Measurements from ENCODE around the gene FGFRL1. TPM values are rescaled to one million over a fixed set of nuclear protein-coding genes. Genes with fewer than 3 reads are reported as not detected.
"Not testable (repeated sequence)": the region's sequence is repeated elsewhere in the genome, so short reads cannot be mapped to it uniquely, and the experiment has no call there.

FGFRL1 gene
- total RNA-seq, 1 donor from 2014 or later: 15.5 TPM

DNA sequence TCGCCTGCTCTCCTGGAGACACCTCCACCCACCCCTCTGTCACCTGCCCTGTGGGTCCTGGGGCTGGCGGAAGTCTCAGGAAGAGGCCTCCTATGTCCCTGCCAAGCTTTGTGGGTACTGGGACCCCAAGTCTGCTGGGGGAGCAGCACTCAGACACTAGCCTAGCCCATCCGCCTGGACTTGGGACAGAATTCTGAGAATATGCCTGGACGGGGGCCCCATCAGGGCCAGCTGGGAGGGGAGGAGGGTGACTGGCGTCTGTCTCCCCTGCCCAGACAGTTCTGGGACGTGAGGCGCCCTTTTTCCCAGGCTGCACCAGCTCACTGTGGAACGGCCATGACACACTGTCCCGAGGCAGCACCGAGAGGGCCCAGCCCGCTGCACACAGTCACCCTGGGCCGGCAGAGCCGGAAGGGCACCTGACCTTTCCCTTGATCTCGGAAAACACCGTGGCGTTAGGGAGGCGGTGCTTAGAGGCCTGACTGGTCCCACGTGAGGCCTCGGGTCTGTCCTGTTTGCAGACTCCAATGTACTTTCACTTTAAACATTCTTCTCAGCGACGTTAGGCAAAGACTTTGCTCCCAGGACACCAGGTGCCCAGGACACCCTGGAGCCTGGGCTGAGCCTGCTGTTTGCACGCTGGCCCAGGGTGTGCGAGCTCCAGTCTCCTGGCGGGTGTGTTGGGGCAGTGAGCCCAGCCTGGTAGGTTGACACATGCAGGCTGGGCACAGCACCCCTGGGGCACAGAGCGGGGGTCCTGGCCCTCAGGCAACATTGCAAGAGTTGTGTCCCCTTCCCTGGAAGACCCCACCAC, 18.9 kb upstream of the FGFRL1 start:
- Mint-ChIP-seq H3K36me3 (ENCODE audit: low read depth) (no peaks in the 10 kb centered on the region), H3K27ac (no peak overlapping the region), H3K4me1 (ENCODE audit: low read depth) (no peaks in the 10 kb centered on the region), H3K27me3 (ENCODE audit: insufficient read depth) (peaks cover 14% of the 10 kb centered on the region), H3K4me3 (no peak overlapping the region), H3K9me3 (no peaks in the 10 kb centered on the region)
- no peak for DNase-seq (ENCODE audit: low spot score)
- intact Hi-C loops (cut with micrococcal nuclease): no loop called here

DNA sequence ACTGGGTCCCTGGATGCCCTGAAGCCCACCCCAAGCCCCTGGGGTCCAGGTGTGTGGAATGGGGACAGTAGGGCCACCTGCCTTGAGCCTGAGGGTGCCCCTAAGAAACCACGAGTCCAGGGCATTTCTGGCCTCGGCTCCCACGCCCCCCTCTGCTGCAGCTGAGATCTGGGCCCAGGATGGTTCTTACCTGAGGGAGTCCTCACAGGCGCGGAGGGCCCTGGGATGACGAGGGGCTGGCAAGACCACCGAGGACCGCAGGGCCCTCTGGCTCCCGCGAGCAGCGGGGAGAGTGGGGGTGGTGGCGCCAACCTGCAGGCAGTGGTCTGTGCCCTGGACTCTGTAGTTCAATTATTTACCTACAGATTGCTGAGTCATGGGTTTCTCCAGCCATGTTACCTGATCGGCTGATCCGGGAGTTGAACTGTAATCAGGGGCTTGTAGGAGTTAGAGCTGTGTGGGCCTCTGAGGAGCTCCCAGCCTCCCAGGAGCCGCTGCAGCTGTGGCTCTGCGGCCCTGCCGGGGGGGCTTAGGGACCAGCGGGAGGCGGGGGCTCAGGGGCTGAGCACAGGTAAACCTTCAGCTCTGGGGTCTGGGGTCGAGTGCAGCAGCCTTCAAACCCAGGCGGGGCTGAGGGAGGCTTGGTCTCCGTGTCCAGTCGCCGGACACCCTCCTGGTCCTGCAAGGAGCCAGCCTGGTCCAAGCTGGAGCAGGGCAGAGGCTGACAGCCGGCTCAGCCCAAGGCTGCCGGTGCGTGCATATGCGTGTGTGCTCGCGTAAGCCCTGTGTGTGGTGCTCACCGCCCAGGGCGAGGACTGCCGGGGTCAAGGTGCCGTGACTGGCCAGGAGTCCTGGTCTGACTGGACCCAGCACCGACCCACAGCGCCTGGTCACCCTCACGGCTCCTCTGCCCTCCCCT, 18.1 kb upstream of the FGFRL1 start, which contains the start of gene SLC26A1:
SLC26A1 (minus strand) TSS at position 294 of the 919 bp plus-strand sequence. CDS start 1,701 bp downstream, outside the sequence.
- H3K9me3 Mint-ChIP-seq: no peaks in the 10 kb centered on the region
- no peaks in the 10 kb centered on the region for H3K36me3 Mint-ChIP-seq (ENCODE audit: low read depth)
- no peak within 1 kb of the TSS for H3K27ac Mint-ChIP-seq
- H3K4me3 Mint-ChIP-seq: no peak within 1 kb of the TSS
- intact Hi-C loops (cut with micrococcal nuclease): no loop called here
- peaks cover 21% of the 10 kb centered on the region for H3K27me3 Mint-ChIP-seq (ENCODE audit: insufficient read depth)
- no peak for DNase-seq (ENCODE audit: low spot score)
- no peaks in the 10 kb centered on the region for H3K4me1 Mint-ChIP-seq (ENCODE audit: low read depth)

DNA sequence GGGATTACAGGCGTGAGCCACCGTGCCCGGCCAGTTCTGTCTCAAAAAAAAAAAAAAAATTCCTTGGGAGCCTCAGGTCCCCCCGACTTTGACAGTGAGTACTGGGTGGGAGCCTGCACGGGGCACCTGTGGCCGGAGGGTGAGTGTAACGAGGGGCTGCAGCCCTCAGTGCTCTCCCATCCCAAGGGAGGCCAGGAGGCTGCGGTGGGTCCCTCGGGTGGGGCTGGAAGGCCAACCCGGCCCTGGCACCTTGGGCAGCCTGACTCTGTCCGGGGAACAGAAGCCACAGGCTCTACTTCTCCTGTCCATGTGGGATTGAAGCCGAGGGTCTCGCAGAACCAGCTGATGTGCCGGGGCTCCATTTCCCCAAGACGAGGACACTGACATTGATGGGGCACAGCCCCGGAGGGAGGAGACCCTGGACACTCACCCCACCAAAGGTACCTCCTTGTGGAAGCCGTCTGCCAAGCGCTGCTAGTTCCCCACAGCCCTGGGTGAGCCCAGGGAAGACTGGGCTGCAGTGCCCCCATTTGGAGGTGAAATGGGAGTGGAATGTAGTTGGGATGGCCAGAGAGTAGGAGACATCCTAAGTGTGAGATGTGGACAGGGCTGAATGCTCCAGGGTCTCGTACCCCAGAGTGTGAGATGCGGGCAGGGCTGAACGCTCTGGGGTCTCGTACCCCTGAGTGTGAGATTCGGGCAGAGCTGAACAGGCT, 16.0 kb upstream of the FGFRL1 start:
- H3K4me1 Mint-ChIP-seq (ENCODE audit: low read depth): no peaks in the 10 kb centered on the region
- no peaks in the 10 kb centered on the region for H3K9me3 Mint-ChIP-seq
- DNase-seq (ENCODE audit: low spot score): no peak
- no peak overlapping the region for H3K27ac Mint-ChIP-seq
- intact Hi-C loops (cut with micrococcal nuclease): no loop called here
- no peaks in the 10 kb centered on the region for H3K36me3 Mint-ChIP-seq (ENCODE audit: low read depth)
- H3K4me3 Mint-ChIP-seq: no peak overlapping the region
- peaks cover 32% of the 10 kb centered on the region for H3K27me3 Mint-ChIP-seq (ENCODE audit: insufficient read depth)

DNA sequence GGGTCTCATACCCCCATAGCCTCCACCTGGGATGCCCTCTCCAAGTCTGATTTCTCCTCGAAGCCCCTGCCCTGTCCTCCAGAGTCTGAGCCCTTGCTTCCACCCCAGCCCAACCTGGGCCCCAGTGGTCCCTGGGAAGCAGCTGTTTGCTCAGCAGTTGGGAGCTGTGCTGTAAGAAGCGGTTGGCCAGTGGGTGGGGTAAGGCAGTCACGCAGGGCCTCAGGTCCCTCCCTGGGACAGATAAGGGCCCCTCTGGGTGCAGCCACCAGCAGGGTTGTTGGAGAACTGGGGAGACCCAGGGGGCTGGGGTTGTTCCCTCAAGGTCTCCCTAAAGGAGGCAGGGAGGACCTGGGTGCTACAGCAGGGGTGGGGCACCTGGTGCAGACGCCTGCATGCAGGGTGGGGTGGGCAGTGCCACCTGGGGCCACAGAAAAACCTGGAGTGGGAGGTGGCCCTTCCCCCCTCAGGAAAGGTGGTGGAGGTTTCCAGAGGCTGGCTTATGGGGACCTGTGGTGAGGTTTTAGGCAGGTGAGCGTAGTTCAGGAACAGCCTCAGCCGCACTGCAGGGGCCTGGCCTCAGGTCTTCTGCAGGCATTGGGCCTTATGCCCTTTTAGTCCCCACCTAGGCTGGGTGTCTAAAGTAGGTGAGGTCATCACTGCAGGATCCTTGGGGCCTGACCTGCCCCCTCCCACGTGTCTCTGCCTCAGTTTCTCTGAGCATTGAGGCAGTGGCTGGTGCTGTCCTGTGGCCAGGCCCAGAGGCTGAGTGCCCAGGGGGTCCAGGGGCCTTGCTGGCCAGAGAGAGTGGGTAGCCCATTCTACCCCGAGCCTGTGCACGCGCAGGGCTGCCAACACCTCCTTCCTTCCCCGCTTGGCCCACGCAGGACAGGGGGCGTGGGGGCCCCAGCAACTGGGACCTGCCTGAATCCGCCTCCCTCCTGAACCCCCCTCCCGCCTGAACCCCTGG, 15.1 kb upstream of the FGFRL1 start:
- DNase-seq (ENCODE audit: low spot score): no peak
- intact Hi-C loops (cut with micrococcal nuclease): no loop called here
- H3K4me3 Mint-ChIP-seq: no peak overlapping the region
- no peaks in the 10 kb centered on the region for H3K9me3 Mint-ChIP-seq
- H3K27ac Mint-ChIP-seq: no peak overlapping the region
- peaks cover 34% of the 10 kb centered on the region for H3K27me3 Mint-ChIP-seq (ENCODE audit: insufficient read depth)
- H3K4me1 Mint-ChIP-seq (ENCODE audit: low read depth): no peaks in the 10 kb centered on the region
- H3K36me3 Mint-ChIP-seq (ENCODE audit: low read depth): no peaks in the 10 kb centered on the region

DNA sequence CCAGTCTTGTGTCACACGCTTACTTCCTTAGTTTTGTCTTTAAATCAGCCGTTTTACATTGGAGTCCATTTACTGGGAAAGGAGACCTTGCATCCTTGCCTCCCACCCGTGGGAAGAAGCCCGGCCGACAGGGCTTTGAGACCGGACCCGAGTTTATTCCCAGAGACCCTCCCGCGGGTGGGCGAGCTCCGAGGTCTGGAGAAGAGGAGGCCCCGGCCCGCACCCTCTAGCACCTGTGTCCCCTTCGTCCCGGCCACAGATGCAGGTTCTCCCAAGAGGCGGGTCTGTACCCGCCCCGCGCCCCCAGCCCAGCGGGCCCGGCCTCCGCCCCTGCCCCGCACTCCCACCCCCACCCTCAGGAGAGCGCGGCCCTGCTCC, 14.4 kb upstream of the FGFRL1 start:
- Mint-ChIP-seq H3K36me3 (ENCODE audit: low read depth) (no peaks in the 10 kb centered on the region), H3K4me3 (no peak overlapping the region), H3K9me3 (no peaks in the 10 kb centered on the region), H3K4me1 (ENCODE audit: low read depth) (no peaks in the 10 kb centered on the region), H3K27me3 (ENCODE audit: insufficient read depth) (peaks cover 34% of the 10 kb centered on the region), H3K27ac (no peak overlapping the region)
- no peak for DNase-seq (ENCODE audit: low spot score)
- intact Hi-C loops (cut with micrococcal nuclease): no loop called here

DNA sequence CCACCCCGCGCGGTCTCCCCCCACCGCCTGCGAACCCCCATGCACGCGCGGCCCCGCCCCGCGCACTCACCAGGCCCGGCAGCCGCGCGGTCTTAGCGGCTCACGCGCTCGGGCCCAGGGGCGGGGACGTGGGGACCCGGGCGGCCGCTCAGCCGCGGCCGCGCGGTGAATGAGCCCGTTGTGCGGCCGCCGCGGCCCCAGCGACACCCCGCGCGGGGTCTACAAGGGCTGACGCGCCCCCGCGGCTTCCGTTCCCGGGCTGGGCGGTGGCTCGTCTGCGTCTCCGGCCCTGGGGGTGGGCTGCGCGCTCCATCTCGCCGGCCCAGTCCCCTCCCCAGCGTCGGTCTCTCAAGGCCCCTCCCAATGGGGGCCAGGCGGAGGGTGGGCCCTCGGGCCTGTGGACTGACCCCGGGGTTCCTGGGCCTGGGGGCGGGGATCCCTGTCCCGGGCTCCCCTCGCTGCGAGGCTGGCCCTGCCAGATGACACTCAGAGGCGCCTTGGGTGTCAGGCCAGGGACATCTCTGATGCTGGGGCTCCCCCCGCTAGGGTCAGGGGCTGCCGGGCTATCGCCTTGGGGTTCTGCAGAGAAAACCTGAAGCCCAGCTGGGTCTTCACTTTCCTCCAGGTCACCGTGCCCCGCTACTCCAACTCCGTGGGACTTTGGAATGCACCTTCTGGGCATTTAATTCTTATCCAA, 13.9 kb upstream of the FGFRL1 start:
- H3K4me1 Mint-ChIP-seq (ENCODE audit: low read depth): no peaks in the 10 kb centered on the region
- H3K36me3 Mint-ChIP-seq (ENCODE audit: low read depth): no peaks in the 10 kb centered on the region
- intact Hi-C loops (cut with micrococcal nuclease): no loop called here

DNA sequence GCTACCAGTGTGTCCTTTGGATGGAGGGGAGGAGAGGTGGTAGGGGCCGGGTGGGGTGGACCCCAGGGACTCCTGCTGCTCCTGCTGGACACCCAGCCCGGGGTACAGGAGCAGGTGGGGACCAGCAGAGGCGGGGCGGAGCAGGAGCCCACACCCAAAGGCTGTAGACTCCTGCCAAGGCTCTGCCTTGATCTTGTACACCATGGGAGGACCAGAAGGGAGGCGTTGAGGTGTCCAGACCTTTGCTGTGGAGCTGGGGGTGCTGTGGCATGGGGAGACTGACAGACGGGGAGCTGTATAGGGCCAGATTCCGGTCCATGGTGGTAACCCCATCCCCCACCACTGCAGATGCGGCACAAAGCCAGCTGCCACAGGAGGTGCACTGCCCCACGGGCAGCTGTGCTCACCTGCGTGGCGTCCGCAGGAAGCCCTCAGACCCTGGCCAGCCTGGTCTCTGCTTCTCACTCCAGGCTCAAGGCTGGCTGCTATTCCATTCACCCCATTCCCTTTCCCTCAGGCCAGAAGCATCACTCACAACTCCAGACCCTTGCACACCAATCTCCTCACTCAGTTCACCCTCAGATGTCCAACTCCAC, 13.2 kb upstream of the FGFRL1 start:
- no peak for DNase-seq (ENCODE audit: low spot score)
- H3K27me3 Mint-ChIP-seq (ENCODE audit: insufficient read depth): peaks cover 34% of the 10 kb centered on the region
- H3K9me3 Mint-ChIP-seq: no peaks in the 10 kb centered on the region
- no peak overlapping the region for H3K27ac Mint-ChIP-seq
- H3K4me1 Mint-ChIP-seq (ENCODE audit: low read depth): no peaks in the 10 kb centered on the region
- no peaks in the 10 kb centered on the region for H3K36me3 Mint-ChIP-seq (ENCODE audit: low read depth)
- intact Hi-C loops (cut with micrococcal nuclease): no loop called here
- H3K4me3 Mint-ChIP-seq: no peak overlapping the region

More for the DNA sequence above, 13.9 kb upstream of the FGFRL1 start:
- no peak overlapping the region for H3K27ac Mint-ChIP-seq
- H3K27me3 Mint-ChIP-seq (ENCODE audit: insufficient read depth): peaks cover 34% of the 10 kb centered on the region
- DNase-seq (ENCODE audit: low spot score): no peak
- no peak overlapping the region for H3K4me3 Mint-ChIP-seq
- no peaks in the 10 kb centered on the region for H3K9me3 Mint-ChIP-seq

DNA sequence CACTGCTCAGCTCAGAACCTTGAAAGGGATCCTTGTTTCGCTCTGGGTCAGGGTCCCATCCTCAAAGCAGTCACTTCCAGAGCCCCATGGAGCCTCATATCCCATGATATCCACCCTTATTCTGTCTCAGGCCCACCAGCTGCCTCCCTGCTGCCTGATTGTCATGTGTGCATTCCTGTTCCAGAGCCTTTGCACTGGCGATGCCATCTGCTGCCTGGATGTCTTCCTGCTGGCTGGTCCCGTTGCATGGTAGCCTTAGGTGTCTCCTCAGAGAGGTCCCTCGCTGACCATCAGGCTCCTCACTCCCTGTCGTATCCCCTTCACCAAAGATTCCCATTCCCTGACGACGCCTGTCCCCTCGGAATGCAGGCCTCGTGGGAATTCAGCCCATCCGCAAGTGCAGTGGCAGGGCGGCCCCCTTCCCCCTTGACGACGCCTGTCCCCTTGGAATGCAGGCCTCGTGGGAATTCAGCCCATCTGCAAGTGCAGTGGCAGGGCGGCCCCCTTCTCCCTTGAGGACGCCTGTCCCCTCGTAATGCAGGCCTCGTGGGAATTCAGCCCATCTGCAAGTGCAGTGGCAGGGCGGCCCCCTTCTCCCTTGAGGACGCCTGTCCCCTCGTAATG, 12.1 kb upstream of the FGFRL1 start:
- not testable (repeated sequence) for H3K4me3 Mint-ChIP-seq

DNA sequence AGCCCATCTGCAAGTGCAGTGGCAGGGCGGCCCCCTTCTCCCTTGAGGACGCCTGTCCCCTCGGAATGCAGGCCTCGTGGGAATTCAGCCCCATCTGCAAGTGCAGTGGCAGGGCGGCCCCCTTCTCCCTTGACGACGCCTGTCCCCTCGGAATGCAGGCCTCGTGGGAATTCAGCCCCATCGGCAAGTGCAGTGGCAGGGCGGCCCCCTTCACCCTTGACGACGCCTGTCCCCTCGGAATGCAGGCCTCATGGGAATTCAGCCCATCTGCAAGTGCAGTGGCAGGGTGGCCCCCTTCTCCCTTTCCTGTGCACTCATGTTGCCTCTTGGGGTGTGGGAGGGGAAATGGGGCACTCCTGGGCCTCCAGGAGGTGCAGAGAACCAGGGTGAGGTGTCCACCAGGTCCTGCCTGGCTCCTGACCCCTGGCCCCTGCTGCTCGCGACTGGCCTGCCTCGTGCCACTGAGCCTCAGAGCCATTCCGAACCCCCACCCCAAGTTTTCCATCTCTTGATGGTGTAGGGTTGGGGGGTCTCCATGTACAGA, 11.5 kb upstream of the FGFRL1 start:
- Mint-ChIP-seq H3K9me3 (no peaks in the 10 kb centered on the region), H3K27me3 (ENCODE audit: insufficient read depth) (peaks cover 40% of the 10 kb centered on the region), H3K27ac (no peak overlapping the region), H3K4me3 (no peak overlapping the region), H3K36me3 (ENCODE audit: low read depth) (no peaks in the 10 kb centered on the region), H3K4me1 (ENCODE audit: low read depth) (no peaks in the 10 kb centered on the region)
- no peak for DNase-seq (ENCODE audit: low spot score)
- intact Hi-C loops (cut with micrococcal nuclease): no loop called here

More for the DNA sequence above, 12.1 kb upstream of the FGFRL1 start:
- peaks cover 37% of the 10 kb centered on the region for H3K27me3 Mint-ChIP-seq (ENCODE audit: insufficient read depth)
- H3K4me1 Mint-ChIP-seq (ENCODE audit: low read depth); DNase-seq (ENCODE audit: low spot score); H3K36me3 Mint-ChIP-seq (ENCODE audit: low read depth); H3K9me3 Mint-ChIP-seq; intact Hi-C loops (cut with micrococcal nuclease); H3K27ac Mint-ChIP-seq: not testable (repeated sequence)

DNA sequence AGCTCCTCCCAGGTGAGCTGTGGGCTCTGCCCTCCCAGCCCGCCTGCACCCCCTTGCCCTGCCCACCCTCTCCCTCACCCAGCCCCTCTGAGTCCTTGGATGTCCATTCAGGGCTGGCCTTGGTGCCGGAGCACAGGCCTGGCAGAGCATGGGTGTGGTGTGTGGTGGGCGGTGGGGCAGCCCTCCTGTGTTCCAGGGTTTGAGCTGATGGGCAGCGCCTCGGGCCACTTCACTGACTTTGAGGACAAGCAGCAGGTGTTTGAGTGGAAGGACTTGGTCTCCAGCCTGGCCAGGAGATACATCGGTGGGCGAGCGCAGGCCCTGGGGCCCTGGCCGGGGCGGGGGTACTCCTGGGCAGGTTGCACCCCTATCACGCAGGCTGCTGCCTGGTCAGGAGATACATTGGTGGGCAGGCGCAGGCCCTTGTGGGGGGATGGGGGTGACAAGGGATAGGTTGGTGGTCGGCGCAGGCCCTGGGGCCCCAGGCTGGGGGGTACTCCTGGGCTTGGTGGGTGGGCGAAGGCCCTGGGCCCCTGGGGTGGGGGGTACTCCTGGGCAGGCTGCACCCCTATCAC, 10.7 kb upstream of the FGFRL1 start:
- Mint-ChIP-seq H3K36me3 (ENCODE audit: low read depth) (no peaks in the 10 kb centered on the region), H3K4me3 (no peak overlapping the region), H3K9me3 (no peaks in the 10 kb centered on the region), H3K27ac (no peak overlapping the region), H3K27me3 (ENCODE audit: insufficient read depth) (peaks cover 37% of the 10 kb centered on the region), H3K4me1 (ENCODE audit: low read depth) (no peaks in the 10 kb centered on the region)
- no peak for DNase-seq (ENCODE audit: low spot score)
- intact Hi-C loops (cut with micrococcal nuclease): no loop called here

Data from activated T-helper 1 cell treated with anti-CD3 and anti-CD28 coated beads, Interleukin-12 subunit alpha, Interleukin-12 subunit beta, Interleukin-2, Interleukin-4 antibody, amounts not matched to agents 30 ng/mL and 10 ng/mL and 1 ng/mL, durations not matched to agents 14 hours and 24 hours and 36 hours (primary cell).